ENCODE data around the gene MSI2. TPM values are rescaled to one million over a fixed set of nuclear protein-coding genes. Genes with fewer than 3 reads are reported as not detected.

Gene MSI2
- polyA plus RNA-seq, 1 of the 3 experiments (the other 2 are of a cell fraction), result 24.1 TPM

DNA sequence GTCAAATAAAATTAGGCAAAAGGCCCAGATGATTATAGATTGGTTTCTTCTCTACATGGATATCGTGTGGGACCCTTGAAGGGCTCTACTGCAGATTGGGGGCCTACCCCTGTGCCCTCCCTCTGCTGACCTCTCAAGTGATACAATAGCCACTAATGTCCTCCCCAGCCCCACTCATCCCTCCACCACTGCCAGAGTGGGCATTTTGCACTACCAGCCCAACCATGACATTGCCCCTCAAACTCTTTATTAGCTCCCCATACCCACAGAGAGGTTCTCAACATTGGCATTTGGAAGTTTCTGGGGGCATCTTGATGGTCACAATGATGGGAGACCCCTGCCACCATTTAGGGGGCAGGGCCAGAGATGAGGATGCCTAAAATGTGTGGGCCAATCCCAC is 446.9 kb downstream of the MSI2 start:
- Histone ChIP-seq H3K27ac (ENCODE audit: low read depth in 2 of 2, low read length in 1 of 2) (no peak overlapping the region), H3K9me3 (no peaks in the 10 kb centered on the region), H3K79me2 (ENCODE audit: insufficient read depth) (no peaks in the 10 kb centered on the region), H3K4me2 (no peak overlapping the region), H3K9me2 (no peaks in the 10 kb centered on the region), H3F3A (replicated peaks; ENCODE audit: insufficient read depth) (no peaks in the 10 kb centered on the region), H2AFZ (ENCODE audit: low read depth) (no peak overlapping the region), H3K4me1 (ENCODE audit: control insufficient read depth in 1 of 2, insufficient read depth in 2 of 2, low read depth in 1 of 2, low read length in 1 of 2) (peaks cover 0 to 42% of the 10 kb centered on the region in 2 experiments; a peak in 2 of 4 replicates), H3K36me3 (replicated peaks in 1 of 2; ENCODE audit: control insufficient read depth in 1 of 2, insufficient read depth in 2 of 2, low read length in 1 of 2) (no peaks in the 10 kb centered on the region), H4K20me1 (ENCODE audit: insufficient read depth) (no peaks in the 10 kb centered on the region), H3K27me3 (ENCODE audit: insufficient read depth) (no peaks in the 10 kb centered on the region; the same call in 1 of the 2 replicates), H3K4me3 (ENCODE audit: low read depth in 2 of 2, low read length in 1 of 2) (no peak overlapping the region), H3K9ac (no peak overlapping the region)
- POLR2A ChIA-PET, result no interaction called here
- WGBS (ENCODE audit: low lambda C conversion rate), result 71% methylated on average over 1 of the region's 1 CpG
- TF ChIP-seq EZH2phosphoT487 (IDR thresholded peaks at IDR 0.05; ENCODE audit: borderline replicate concordance, low read depth) (no peak), GATA2 (CRISPR knock-in tag; IDR thresholded peaks at IDR 0.05) (no peak), FOXM1 (IDR thresholded peaks at IDR 0.05; ENCODE audit: low read depth) (no peak), JUND (IDR thresholded peaks at IDR 0.05) (no peak), YY1 (IDR thresholded peaks at IDR 0.05; ENCODE audit: low read depth) (no peak), RFX5 (IDR thresholded peaks at IDR 0.05; ENCODE audit: low read length) (no peak), RXRA (IDR thresholded peaks at IDR 0.05; ENCODE audit: borderline replicate concordance, low read depth) (no peak)
- TF ChIP-seq, protein P1, sequence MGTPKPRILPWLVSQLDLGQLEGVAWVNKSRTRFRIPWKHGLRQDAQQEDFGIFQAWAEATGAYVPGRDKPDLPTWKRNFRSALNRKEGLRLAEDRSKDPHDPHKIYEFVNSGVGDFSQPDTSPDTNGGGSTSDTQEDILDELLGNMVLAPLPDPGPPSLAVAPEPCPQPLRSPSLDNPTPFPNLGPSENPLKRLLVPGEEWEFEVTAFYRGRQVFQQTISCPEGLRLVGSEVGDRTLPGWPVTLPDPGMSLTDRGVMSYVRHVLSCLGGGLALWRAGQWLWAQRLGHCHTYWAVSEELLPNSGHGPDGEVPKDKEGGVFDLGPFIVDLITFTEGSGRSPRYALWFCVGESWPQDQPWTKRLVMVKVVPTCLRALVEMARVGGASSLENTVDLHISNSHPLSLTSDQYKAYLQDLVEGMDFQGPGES (IDR thresholded peaks at IDR 0.05; ENCODE audit: low read depth, low read length), result no peak
- CTCF ChIA-PET, result interaction anchor here (0.6 to 2.7 kb wide), 2 partner anchors 11 to 80 kb away, joined by 3 to 12 read pairs; no protein-coding TSS in a partner anchor
- DNase-seq, result no peak

DNA sequence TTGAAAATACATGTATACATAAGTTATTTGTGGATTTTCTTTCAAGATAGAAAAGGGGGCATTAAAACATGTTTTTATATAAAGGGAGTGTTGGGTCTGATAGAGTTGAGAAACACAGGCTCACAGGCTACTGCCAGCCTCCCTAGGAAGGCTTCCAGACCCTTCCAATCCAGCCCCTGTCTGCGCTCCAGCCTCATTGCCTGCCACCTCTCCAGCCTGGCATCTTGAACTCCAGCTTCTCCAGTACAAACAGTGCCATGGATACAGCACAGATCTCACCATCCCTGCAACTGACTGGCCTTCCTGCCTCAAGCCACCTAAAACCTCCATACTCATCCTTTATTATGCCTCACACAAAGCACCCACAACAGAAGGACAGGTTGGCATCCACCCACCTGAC is 448.1 kb downstream of the MSI2 start:
- ChIA-PET POLR2A (interaction anchor here (0.6 kb wide), 1 partner anchor 126 kb away, joined by 3 read pairs; no protein-coding TSS in a partner anchor), CTCF (interaction anchor here (0.7 kb wide), 2 partner anchors 16 to 33 kb away, joined by 3 read pairs; no protein-coding TSS in a partner anchor)
- Histone ChIP-seq H3K79me2 (ENCODE audit: insufficient read depth) (no peaks in the 10 kb centered on the region), H3K36me3 (replicated peaks in 1 of 2; ENCODE audit: control insufficient read depth in 1 of 2, insufficient read depth in 2 of 2, low read length in 1 of 2) (no peaks in the 10 kb centered on the region), H4K20me1 (ENCODE audit: insufficient read depth) (no peaks in the 10 kb centered on the region), H3K27ac (ENCODE audit: low read depth in 2 of 2, low read length in 1 of 2) (no peak overlapping the region; a peak in 1 of 4 replicates), H3K4me1 (ENCODE audit: control insufficient read depth in 1 of 2, insufficient read depth in 2 of 2, low read depth in 1 of 2, low read length in 1 of 2) (peaks cover 0 to 40% of the 10 kb centered on the region in 2 experiments; a peak in 2 of 4 replicates), H3K9me2 (no peaks in the 10 kb centered on the region), H3F3A (replicated peaks; ENCODE audit: insufficient read depth) (no peaks in the 10 kb centered on the region), H3K4me2 (no peak overlapping the region), H3K9ac (no peak overlapping the region), H3K9me3 (no peaks in the 10 kb centered on the region), H3K27me3 (ENCODE audit: insufficient read depth) (peaks cover under 1% of the 10 kb centered on the region; the same call in 1 of the 2 replicates), H2AFZ (ENCODE audit: low read depth) (no peak overlapping the region), H3K4me3 (ENCODE audit: low read depth in 2 of 2, low read length in 1 of 2) (no peak overlapping the region)
- 85% methylated on average over 1 of the region's 1 CpG for WGBS (ENCODE audit: low lambda C conversion rate)
- DNase-seq, result no peak
- TF ChIP-seq RFX5 (IDR thresholded peaks at IDR 0.05; ENCODE audit: low read length), result no peak
- no peak for TF ChIP-seq TCF12 (IDR thresholded peaks at IDR 0.05)
- TF ChIP-seq ELF1 (IDR thresholded peaks at IDR 0.05), result no peak
- no peak for TF ChIP-seq POLR2AphosphoS5 (IDR thresholded peaks at IDR 0.05; ENCODE audit: low read depth, low read length)
- no peak for TF ChIP-seq GATA2 (CRISPR knock-in tag; IDR thresholded peaks at IDR 0.05)
- TF ChIP-seq, protein P2, sequence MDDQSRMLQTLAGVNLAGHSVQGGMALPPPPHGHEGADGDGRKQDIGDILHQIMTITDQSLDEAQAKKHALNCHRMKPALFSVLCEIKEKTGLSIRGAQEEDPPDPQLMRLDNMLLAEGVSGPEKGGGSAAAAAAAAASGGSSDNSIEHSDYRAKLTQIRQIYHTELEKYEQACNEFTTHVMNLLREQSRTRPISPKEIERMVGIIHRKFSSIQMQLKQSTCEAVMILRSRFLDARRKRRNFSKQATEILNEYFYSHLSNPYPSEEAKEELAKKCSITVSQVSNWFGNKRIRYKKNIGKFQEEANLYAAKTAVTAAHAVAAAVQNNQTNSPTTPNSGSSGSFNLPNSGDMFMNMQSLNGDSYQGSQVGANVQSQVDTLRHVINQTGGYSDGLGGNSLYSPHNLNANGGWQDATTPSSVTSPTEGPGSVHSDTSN (IDR thresholded peaks at IDR 0.05), result no peak
- TF ChIP-seq, protein P3, sequence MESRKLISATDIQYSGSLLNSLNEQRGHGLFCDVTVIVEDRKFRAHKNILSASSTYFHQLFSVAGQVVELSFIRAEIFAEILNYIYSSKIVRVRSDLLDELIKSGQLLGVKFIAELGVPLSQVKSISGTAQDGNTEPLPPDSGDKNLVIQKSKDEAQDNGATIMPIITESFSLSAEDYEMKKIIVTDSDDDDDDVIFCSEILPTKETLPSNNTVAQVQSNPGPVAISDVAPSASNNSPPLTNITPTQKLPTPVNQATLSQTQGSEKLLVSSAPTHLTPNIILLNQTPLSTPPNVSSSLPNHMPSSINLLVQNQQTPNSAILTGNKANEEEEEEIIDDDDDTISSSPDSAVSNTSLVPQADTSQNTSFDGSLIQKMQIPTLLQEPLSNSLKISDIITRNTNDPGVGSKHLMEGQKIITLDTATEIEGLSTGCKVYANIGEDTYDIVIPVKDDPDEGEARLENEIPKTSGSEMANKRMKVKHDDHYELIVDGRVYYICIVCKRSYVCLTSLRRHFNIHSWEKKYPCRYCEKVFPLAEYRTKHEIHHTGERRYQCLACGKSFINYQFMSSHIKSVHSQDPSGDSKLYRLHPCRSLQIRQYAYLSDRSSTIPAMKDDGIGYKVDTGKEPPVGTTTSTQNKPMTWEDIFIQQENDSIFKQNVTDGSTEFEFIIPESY (IDR thresholded peaks at IDR 0.05; ENCODE audit: borderline replicate concordance, low read depth), result no peak
- TF ChIP-seq, protein P4, sequence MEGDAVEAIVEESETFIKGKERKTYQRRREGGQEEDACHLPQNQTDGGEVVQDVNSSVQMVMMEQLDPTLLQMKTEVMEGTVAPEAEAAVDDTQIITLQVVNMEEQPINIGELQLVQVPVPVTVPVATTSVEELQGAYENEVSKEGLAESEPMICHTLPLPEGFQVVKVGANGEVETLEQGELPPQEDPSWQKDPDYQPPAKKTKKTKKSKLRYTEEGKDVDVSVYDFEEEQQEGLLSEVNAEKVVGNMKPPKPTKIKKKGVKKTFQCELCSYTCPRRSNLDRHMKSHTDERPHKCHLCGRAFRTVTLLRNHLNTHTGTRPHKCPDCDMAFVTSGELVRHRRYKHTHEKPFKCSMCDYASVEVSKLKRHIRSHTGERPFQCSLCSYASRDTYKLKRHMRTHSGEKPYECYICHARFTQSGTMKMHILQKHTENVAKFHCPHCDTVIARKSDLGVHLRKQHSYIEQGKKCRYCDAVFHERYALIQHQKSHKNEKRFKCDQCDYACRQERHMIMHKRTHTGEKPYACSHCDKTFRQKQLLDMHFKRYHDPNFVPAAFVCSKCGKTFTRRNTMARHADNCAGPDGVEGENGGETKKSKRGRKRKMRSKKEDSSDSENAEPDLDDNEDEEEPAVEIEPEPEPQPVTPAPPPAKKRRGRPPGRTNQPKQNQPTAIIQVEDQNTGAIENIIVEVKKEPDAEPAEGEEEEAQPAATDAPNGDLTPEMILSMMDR (IDR thresholded peaks at IDR 0.05), result no peak
- no peak for TF ChIP-seq RCOR1 (IDR thresholded peaks at IDR 0.05; ENCODE audit: low read length)
- no peak for TF ChIP-seq NRF1 (IDR thresholded peaks at IDR 0.05; ENCODE audit: low read depth, low read length)
- TF ChIP-seq, protein P5, sequence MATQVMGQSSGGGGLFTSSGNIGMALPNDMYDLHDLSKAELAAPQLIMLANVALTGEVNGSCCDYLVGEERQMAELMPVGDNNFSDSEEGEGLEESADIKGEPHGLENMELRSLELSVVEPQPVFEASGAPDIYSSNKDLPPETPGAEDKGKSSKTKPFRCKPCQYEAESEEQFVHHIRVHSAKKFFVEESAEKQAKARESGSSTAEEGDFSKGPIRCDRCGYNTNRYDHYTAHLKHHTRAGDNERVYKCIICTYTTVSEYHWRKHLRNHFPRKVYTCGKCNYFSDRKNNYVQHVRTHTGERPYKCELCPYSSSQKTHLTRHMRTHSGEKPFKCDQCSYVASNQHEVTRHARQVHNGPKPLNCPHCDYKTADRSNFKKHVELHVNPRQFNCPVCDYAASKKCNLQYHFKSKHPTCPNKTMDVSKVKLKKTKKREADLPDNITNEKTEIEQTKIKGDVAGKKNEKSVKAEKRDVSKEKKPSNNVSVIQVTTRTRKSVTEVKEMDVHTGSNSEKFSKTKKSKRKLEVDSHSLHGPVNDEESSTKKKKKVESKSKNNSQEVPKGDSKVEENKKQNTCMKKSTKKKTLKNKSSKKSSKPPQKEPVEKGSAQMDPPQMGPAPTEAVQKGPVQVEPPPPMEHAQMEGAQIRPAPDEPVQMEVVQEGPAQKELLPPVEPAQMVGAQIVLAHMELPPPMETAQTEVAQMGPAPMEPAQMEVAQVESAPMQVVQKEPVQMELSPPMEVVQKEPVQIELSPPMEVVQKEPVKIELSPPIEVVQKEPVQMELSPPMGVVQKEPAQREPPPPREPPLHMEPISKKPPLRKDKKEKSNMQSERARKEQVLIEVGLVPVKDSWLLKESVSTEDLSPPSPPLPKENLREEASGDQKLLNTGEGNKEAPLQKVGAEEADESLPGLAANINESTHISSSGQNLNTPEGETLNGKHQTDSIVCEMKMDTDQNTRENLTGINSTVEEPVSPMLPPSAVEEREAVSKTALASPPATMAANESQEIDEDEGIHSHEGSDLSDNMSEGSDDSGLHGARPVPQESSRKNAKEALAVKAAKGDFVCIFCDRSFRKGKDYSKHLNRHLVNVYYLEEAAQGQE (IDR thresholded peaks at IDR 0.05; ENCODE audit: low read depth, low read length), result no peak
- no peak for TF ChIP-seq EP300 (IDR thresholded peaks at IDR 0.05; ENCODE audit: borderline replicate concordance in 1 of 2, low read depth in 1 of 2, low read length in 1 of 2)
- TF ChIP-seq FOXM1 (IDR thresholded peaks at IDR 0.05; ENCODE audit: low read depth), result no peak
